SU-DHL-6 (cell line): Measurements from ENCODE around the gene IQCE.

Source experiments
- CTCF ChIP-seq: fragments of 200-600 bp; sonication (generic); IDR thresholded peaks from one replicate; pipeline ENCODE4 v1.5.1; 2017; ENCODE audit warnings: antibody characterized with exemption, mild to moderate bottlenecking, low read length, moderate library complexity; ENCODE audit not compliant: insufficient read depth, poor library complexity, severe bottlenecking
- EZH2phosphoT487 ChIP-seq: fragments of 200-600 bp; sonication (generic), shearing (Covaris generic); conservative IDR thresholded peaks from 2 replicates; pipeline ENCODE4 v1.6.1; 2018; ENCODE audit warnings: mild to moderate bottlenecking, antibody characterized with exemption, low read length, moderate library complexity, mixed read lengths

- TF ChIP-seq CTCF = no peak
- no peak for TF ChIP-seq EZH2phosphoT487
Measured at GRCh38 chr7:2604608-2605174, 45.9 kb downstream of the IQCE start.
